GM19035 (cell line): Measurements from ENCODE around the gene ITCH.

Experiments used
- ATAC-seq: cut with Tn5 transposase; IDR thresholded peaks from one replicate; pipeline ENCODE4 v1.9.1; 2021; ENCODE audit not compliant: unreplicated experiment

Gene ITCH

GRCh38 chr20:34544109-34544796, 181.2 kb downstream of the ITCH start:
- no peak for ATAC-seq

DNA sequence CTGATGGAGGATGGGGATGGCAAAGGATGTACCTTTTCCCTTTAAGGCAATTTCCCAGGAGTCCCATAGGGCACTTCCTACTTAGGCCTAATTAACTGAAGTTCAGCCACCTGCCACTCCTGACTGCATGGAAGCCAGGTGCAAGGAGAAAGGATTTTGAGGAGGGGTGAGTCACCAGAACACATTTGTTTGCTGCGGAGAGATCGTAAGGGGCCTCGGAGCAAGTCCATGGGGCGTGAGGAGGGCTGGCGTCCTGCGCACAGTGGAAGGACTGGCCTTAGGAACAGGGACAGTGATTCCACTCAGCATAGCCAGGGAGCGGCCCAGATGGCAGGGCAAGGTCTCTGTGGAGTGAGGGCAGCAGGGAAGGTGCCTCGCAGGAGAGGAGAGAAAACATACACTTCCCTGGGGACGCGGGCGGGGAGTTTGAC, 183.7 kb downstream of the ITCH start:
- no peak for ATAC-seq

GRCh38 chr20:34547844-34548613, 185.0 kb downstream of the ITCH start:
- no peak for ATAC-seq

DNA sequence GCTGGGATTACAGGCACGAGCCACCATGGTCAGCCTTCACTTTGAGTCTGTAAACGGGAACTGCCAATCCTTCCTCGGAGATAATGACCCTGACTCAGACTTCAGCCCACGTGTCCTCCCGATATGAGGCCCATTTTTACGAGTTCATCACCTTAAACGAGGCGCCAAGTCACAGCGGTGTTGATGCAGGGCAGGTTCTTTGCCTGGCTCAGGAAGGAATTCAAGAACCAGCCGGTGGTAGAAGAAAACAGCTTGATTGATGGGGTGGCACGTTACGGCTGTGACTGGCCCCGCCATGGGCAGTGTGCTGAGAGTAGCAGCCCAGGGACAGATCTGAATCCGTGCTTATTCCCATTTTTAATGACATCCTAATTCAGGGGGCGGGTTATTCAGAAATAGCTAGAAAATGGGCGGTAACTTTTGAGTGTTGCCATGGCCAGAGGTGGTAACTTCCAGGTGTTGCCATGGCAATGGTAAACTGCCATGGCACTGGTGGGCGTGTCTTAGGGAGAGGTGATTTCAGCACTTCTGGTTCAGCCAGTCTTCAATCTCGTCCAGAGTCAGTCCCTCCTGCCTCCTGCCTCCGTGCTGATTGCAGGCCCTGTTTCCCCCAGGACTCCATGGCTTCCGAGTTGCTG, 186.3 kb downstream of the ITCH start:
- no peak for ATAC-seq

DNA sequence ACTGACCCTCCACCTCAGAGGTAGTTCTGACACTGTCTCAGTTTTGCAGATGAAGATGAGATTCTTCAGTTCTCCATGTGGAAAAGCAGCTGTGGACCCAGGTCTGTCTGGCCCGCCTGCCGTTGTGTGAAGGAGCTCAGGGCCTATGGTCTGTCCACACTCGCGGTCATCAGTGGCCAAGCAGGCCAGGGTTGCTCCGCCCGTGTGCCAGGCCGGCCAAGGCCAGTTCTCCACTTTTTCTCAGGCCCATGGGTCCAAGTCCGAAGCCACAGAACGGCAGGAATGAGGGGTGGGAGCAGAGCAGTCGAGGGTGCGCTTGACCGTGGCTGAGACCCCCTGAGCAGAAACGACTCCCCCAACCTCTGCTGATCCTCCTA, 186.8 kb downstream of the ITCH start:
- no peak for ATAC-seq

DNA sequence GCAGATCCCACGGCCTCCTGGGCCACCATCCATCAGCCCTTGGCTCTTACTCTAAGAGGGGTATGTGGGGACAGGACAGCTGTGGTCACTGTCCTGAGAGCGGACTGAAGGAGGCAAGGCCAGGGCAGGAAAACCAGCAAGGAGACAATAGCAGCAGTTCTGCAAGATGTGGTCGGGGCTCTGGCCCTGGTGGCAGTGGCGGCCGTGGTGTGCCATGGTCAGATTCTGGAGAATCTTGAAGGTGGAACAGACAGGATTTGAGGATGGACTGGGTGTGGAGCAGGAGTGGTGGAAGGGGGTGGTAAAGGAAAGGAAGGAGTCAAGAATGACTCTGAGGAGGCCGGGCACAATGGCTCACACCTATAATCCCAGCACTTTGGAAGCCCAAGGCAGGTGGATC, 189.5 kb downstream of the ITCH start:
- ATAC-seq = no peak

GRCh38 chr20:34553366-34553867, 190.3 kb downstream of the ITCH start:
- ATAC-seq = no peak

GRCh38 chr20:34557936-34558319, 194.9 kb downstream of the ITCH start:
- no peak for ATAC-seq

GRCh38 chr20:34558320-34559218, 195.5 kb downstream of the ITCH start, which contains the start of gene MAP1LC3A:
TSS of gene MAP1LC3A (plus strand) at chr20:34558718. CDS start at chr20:34558869, 151 bp downstream.
- peak; percentile 61 for ATAC-seq

DNA sequence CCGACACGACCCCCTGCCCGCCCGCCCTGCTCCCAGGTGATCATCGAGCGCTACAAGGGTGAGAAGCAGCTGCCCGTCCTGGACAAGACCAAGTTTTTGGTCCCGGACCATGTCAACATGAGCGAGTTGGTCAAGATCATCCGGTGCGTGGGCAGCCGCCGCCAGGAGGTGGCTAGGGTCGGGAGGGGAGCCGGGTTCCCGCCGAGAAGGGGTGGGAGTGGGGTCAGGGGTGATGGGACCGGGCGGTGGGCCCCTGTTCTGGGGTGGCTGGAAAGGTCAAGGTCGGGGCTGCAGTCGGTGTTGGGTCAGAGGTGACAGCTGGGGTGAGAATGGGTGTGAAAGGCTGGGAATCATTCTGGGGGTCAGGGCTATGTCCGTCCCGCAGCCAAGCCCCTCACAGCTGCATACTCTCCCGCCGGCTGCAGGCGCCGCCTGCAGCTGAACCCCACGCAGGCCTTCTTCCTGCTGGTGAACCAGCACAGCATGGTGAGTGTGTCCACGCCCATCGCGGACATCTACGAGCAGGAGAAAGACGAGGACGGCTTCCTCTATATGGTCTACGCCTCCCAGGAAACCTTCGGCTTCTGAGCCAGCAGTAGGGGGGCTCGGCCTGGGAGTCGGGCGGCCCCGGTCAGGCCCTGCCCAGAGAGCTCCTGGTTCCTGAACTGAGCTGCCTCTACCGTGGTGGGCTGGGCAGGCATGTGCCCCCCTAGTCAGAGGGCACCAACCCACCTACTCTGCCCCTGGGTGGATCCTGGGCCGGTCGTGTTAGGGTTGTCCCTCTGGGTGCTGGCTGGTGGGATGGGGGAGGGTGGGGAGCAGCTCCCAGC, 196.5 kb downstream of the ITCH start:
- no peak for ATAC-seq

DNA sequence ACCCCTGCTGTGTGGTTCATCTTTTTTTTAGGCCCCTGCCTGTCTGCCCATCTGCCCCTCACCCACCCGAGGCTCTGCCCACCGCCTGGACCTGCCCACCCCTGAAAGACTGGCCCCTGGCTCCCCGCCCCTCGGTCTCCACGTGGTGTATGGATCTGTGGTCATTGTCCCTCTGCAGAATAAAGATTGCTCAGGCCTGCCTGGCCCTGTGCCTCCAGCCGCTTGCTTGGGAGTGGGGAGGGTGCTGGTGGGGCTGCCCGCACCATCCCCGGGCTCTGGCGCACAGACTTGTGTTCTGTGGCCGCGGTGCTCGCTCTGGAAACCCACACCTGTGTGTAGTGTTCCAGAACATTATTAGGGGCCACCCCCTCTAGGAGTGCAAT, 197.1 kb downstream of the ITCH start:
- ATAC-seq = no peak

DNA sequence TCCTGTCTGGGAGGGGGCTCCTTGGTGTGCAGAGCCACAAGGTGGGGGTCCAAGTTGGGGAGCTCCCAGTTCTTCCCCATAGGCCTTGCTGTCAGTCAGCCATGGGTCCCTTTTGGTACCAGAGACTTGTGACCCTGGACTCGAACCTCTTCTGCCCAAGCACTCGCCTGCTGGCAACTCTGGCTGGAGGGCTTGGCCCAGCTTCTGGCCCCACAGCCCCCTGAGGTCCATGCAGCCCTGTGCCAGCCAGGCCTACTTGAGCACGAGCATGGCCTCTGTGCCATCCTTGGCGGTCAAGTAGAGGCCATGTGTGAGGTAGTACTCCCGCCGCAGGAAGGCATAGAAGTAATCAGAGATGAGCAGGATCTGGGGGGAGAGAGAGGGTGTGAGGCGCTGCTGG, 197.5 kb downstream of the ITCH start:
- no peak for ATAC-seq
